ENCODE data around the gene BTBD9. TPM values are rescaled to one million over a fixed set of nuclear protein-coding genes. Genes with fewer than 3 reads are reported as not detected.

The BTBD9 gene
- total and polyA plus RNA-seq, 5 donors from 2014 or later = 11.6 to 79.7 (median 16.7) TPM

- no peak for DNase-seq
- Mint-ChIP-seq H3K4me3 (no peak overlapping the region), H3K4me1 (peaks cover 15 to 28% (median 23%) of the 10 kb centered on the region in 4 donors), H3K9me3 (no peaks in the 10 kb centered on the region), H3K27me3 (no peaks in the 10 kb centered on the region), H3K27ac (peak overlapping the region in 1 of 3 donors; percentile 49), H3K36me3 (peaks cover 24% of the 10 kb centered on the region)
- Histone ChIP-seq H3K4me3 (ENCODE audit: low read depth, low read length) (no peak overlapping the region), H3K36me3 (ENCODE audit: control insufficient read depth, insufficient read depth, low read length) (peaks cover 9% of the 10 kb centered on the region), H3K9me3 (ENCODE audit: control insufficient read depth in 2 of 2, low read length in 2 of 2) (no peaks in the 10 kb centered on the region), H3K27ac (ENCODE audit: insufficient read depth, low read length, poor library complexity, severe bottlenecking) (no peak overlapping the region), H3K27me3 (ENCODE audit: control insufficient read depth, insufficient read depth, low read length) (no peaks in the 10 kb centered on the region), H3K4me1 (ENCODE audit: control insufficient read depth, insufficient read depth, low read length, poor library complexity, severe bottlenecking) (no peaks in the 10 kb centered on the region)
- no peak for ATAC-seq (ENCODE audit: low read depth in 2 of 2)
These were observed 501.4 kb downstream of the BTBD9 start for GRCh38 chr6:38138374-38138773.

GRCh38 chr6:38137608-38138265 lies 502.0 kb downstream of the BTBD9 start:
- H3K4me1 Mint-ChIP-seq = peaks cover 10 to 30% (median 24%) of the 10 kb centered on the region in 4 donors
- ATAC-seq (ENCODE audit: low read depth in 2 of 2) = no peak
- no peak overlapping the region for H3K27ac Mint-ChIP-seq

GRCh38 chr6:38136547-38136946 lies 503.2 kb downstream of the BTBD9 start:
- Histone ChIP-seq H3K36me3 (ENCODE audit: control insufficient read depth, insufficient read depth, low read length) (peaks cover 5% of the 10 kb centered on the region), H3K27ac (ENCODE audit: insufficient read depth, low read length, poor library complexity, severe bottlenecking) (no peak overlapping the region), H3K9me3 (ENCODE audit: control insufficient read depth in 2 of 2, low read length in 2 of 2) (no peaks in the 10 kb centered on the region), H3K4me1 (ENCODE audit: control insufficient read depth, insufficient read depth, low read length, poor library complexity, severe bottlenecking) (no peaks in the 10 kb centered on the region), H3K27me3 (ENCODE audit: control insufficient read depth, insufficient read depth, low read length) (no peaks in the 10 kb centered on the region), H3K4me3 (ENCODE audit: low read depth, low read length) (no peak overlapping the region)
- ATAC-seq (ENCODE audit: low read depth in 2 of 2) = no peak
- no peak for DNase-seq
- Mint-ChIP-seq H3K36me3 (peaks cover 31% of the 10 kb centered on the region), H3K27ac (peak overlapping the region in 1 of 3 donors; percentile 23), H3K27me3 (no peaks in the 10 kb centered on the region), H3K4me1 (peaks cover 12 to 31% (median 26%) of the 10 kb centered on the region in 4 donors), H3K9me3 (no peaks in the 10 kb centered on the region), H3K4me3 (no peak overlapping the region)

More at GRCh38 chr6:38137608-38138265, 502.0 kb downstream of the BTBD9 start:
- Histone ChIP-seq H3K27me3 (ENCODE audit: control insufficient read depth, insufficient read depth, low read length) (no peaks in the 10 kb centered on the region), H3K4me3 (ENCODE audit: low read depth, low read length) (no peak overlapping the region), H3K9me3 (ENCODE audit: control insufficient read depth in 2 of 2, low read length in 2 of 2) (no peaks in the 10 kb centered on the region), H3K27ac (ENCODE audit: insufficient read depth, low read length, poor library complexity, severe bottlenecking) (no peak overlapping the region), H3K4me1 (ENCODE audit: control insufficient read depth, insufficient read depth, low read length, poor library complexity, severe bottlenecking) (no peaks in the 10 kb centered on the region), H3K36me3 (ENCODE audit: control insufficient read depth, insufficient read depth, low read length) (peaks cover 9% of the 10 kb centered on the region)
- DNase-seq = no peak
- no peaks in the 10 kb centered on the region for H3K27me3 Mint-ChIP-seq
- H3K4me3 Mint-ChIP-seq = peak overlapping the region in 1 of 4 donors; percentile 10
- H3K9me3 Mint-ChIP-seq = no peaks in the 10 kb centered on the region
- H3K36me3 Mint-ChIP-seq = peaks cover 30% of the 10 kb centered on the region

- Mint-ChIP-seq H3K4me1 (peaks cover 22 to 44% (median 34%) of the 10 kb centered on the region in 4 donors), H3K4me3 (no peak overlapping the region), H3K9me3 (no peaks in the 10 kb centered on the region), H3K27ac (peak overlapping the region in 2 of 3 donors; percentile 10 to 21), H3K27me3 (no peaks in the 10 kb centered on the region), H3K36me3 (peaks cover 28% of the 10 kb centered on the region)
- H3K4me1 ChIP-seq (ENCODE audit: control insufficient read depth, insufficient read depth, low read length, poor library complexity, severe bottlenecking) = no peaks in the 10 kb centered on the region
- no peak for ATAC-seq (ENCODE audit: low read depth in 2 of 2)
- H3K27me3 ChIP-seq (ENCODE audit: control insufficient read depth, insufficient read depth, low read length) = no peaks in the 10 kb centered on the region
- H3K27ac ChIP-seq (ENCODE audit: insufficient read depth, low read length, poor library complexity, severe bottlenecking) = no peak overlapping the region
- H3K9me3 ChIP-seq (ENCODE audit: control insufficient read depth in 2 of 2, low read length in 2 of 2) = no peaks in the 10 kb centered on the region
- peaks cover 3% of the 10 kb centered on the region for H3K36me3 ChIP-seq (ENCODE audit: control insufficient read depth, insufficient read depth, low read length)
- no peak for DNase-seq
- no peak overlapping the region for H3K4me3 ChIP-seq (ENCODE audit: low read depth, low read length)
These were observed 505.0 kb downstream of the BTBD9 start for GRCh38 chr6:38134704-38135088.

GRCh38 chr6:38133932-38134703 lies 505.6 kb downstream of the BTBD9 start:
- no peaks in the 10 kb centered on the region for H3K9me3 ChIP-seq (ENCODE audit: control insufficient read depth in 2 of 2, low read length in 2 of 2)
- no peak overlapping the region for H3K4me3 ChIP-seq (ENCODE audit: low read depth, low read length)
- H3K27ac ChIP-seq (ENCODE audit: insufficient read depth, low read length, poor library complexity, severe bottlenecking) = no peak overlapping the region
- no peaks in the 10 kb centered on the region for H3K27me3 ChIP-seq (ENCODE audit: control insufficient read depth, insufficient read depth, low read length)
- H3K4me1 ChIP-seq (ENCODE audit: control insufficient read depth, insufficient read depth, low read length, poor library complexity, severe bottlenecking) = no peaks in the 10 kb centered on the region
- H3K27ac Mint-ChIP-seq = peak overlapping the region in 1 of 3 donors; percentile 21
- no peak overlapping the region for H3K4me3 Mint-ChIP-seq
- ATAC-seq (ENCODE audit: low read depth in 2 of 2) (no peak), DNase-seq (no peak)
- peaks cover 29% of the 10 kb centered on the region for H3K36me3 Mint-ChIP-seq
- no peaks in the 10 kb centered on the region for H3K9me3 Mint-ChIP-seq
- peaks cover 27 to 50% (median 36%) of the 10 kb centered on the region in 4 donors for H3K4me1 Mint-ChIP-seq
- H3K36me3 ChIP-seq (ENCODE audit: control insufficient read depth, insufficient read depth, low read length) = peaks cover 3% of the 10 kb centered on the region
- H3K27me3 Mint-ChIP-seq = no peaks in the 10 kb centered on the region

- Histone ChIP-seq H3K27ac (ENCODE audit: insufficient read depth, low read length, poor library complexity, severe bottlenecking) (no peak overlapping the region), H3K27me3 (ENCODE audit: control insufficient read depth, insufficient read depth, low read length) (no peaks in the 10 kb centered on the region), H3K4me1 (ENCODE audit: control insufficient read depth, insufficient read depth, low read length, poor library complexity, severe bottlenecking) (no peaks in the 10 kb centered on the region), H3K4me3 (ENCODE audit: low read depth, low read length) (no peak overlapping the region), H3K9me3 (ENCODE audit: control insufficient read depth in 2 of 2, low read length in 2 of 2) (no peaks in the 10 kb centered on the region), H3K36me3 (ENCODE audit: control insufficient read depth, insufficient read depth, low read length) (peaks cover 3% of the 10 kb centered on the region)
- Mint-ChIP-seq H3K27me3 (no peaks in the 10 kb centered on the region), H3K9me3 (peaks cover 0 to 1% (median 0%) of the 10 kb centered on the region in 7 donors), H3K4me1 (peaks cover 25 to 51% (median 35%) of the 10 kb centered on the region in 4 donors), H3K27ac (no peak overlapping the region), H3K4me3 (no peak overlapping the region), H3K36me3 (peaks cover 29% of the 10 kb centered on the region)
- peak in 1 of 3 donors; percentile 48 for DNase-seq
- ATAC-seq (ENCODE audit: low read depth in 2 of 2) = no peak
These were observed 508.2 kb downstream of the BTBD9 start for GRCh38 chr6:38131527-38131965.

GRCh38 chr6:38127284-38127683 lies 512.4 kb downstream of the BTBD9 start:
- DNase-seq = no peak
- H3K4me1 Mint-ChIP-seq = peaks cover 25 to 46% (median 37%) of the 10 kb centered on the region in 4 donors
- no peaks in the 10 kb centered on the region for H3K4me1 ChIP-seq (ENCODE audit: control insufficient read depth, insufficient read depth, low read length, poor library complexity, severe bottlenecking)
- no peaks in the 10 kb centered on the region for H3K27me3 Mint-ChIP-seq
- H3K9me3 ChIP-seq (ENCODE audit: control insufficient read depth in 2 of 2, low read length in 2 of 2) = no peaks in the 10 kb centered on the region
- peaks cover 41% of the 10 kb centered on the region for H3K36me3 Mint-ChIP-seq
- no peak overlapping the region for H3K4me3 Mint-ChIP-seq
- no peaks in the 10 kb centered on the region for H3K27me3 ChIP-seq (ENCODE audit: control insufficient read depth, insufficient read depth, low read length)
- H3K36me3 ChIP-seq (ENCODE audit: control insufficient read depth, insufficient read depth, low read length) = peaks cover 8% of the 10 kb centered on the region
- peaks cover 0 to 1% (median 0%) of the 10 kb centered on the region in 7 donors for H3K9me3 Mint-ChIP-seq
- no peak overlapping the region for H3K4me3 ChIP-seq (ENCODE audit: low read depth, low read length)
- H3K27ac ChIP-seq (ENCODE audit: insufficient read depth, low read length, poor library complexity, severe bottlenecking) = no peak overlapping the region
- H3K27ac Mint-ChIP-seq = no peak overlapping the region
- no peak for ATAC-seq (ENCODE audit: low read depth in 2 of 2)

All from CD4-positive, CD25-positive, alpha-beta regulatory T cell (primary cell).